GM21825 (cell line): Measurements from ENCODE around the gene SNRNP35.
"Not testable (repeated sequence)": the region's sequence is repeated elsewhere in the genome, so short reads cannot be mapped to it uniquely, and the experiment has no call there.

ENCODE experiments used
- ATAC-seq: cut with Tn5 transposase; IDR thresholded peaks from one replicate; pipeline ENCODE4 v1.9.1; 2021; ENCODE audit warnings: mild to moderate bottlenecking, moderate library complexity; ENCODE audit not compliant: unreplicated experiment

The SNRNP35 gene

GRCh38 chr12:123446333-123446713, 11.6 kb upstream of the SNRNP35 start:
- ATAC-seq, result no peak

- ATAC-seq, result no peak
Observed at GRCh38 chr12:123449249-123449733, 8.6 kb upstream of the SNRNP35 start.

- no peak for ATAC-seq
Observed at GRCh38 chr12:123449856-123450255, 8.1 kb upstream of the SNRNP35 start.

DNA sequence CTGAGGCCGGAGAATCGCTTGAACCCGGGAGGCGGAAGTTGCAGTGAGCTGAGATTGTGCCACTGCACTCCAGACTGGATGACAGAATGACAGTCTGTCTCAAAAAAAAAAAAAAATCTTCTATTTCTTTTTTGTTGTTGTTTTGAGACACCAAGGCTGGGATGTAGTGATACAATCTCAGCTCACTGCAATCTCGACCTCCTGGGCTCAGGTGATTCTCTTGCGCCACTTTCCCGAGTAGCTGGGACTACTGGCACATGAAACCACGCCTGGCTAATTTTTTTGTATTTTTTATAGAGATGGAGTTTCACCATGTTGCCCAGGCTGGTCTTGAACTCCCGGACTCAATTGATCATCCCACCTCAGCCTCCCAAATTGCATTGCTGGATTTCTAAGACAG, 7.3 kb upstream of the SNRNP35 start:
- ATAC-seq, result no peak

DNA sequence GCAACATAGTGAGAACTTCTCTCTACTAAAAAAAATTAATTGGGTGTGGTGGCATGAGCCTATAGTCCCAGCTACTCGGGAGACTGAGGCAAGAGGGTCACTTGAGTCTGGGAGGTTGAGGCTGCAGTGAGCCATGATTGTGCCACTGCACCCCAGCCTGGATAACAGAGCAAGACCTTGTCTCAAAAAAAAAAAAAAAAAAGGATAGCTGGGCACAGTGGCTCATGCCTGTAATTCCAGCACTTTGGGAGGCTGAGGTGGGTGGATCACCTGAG, 5.7 kb upstream of the SNRNP35 start:
- not testable (repeated sequence) for ATAC-seq

DNA sequence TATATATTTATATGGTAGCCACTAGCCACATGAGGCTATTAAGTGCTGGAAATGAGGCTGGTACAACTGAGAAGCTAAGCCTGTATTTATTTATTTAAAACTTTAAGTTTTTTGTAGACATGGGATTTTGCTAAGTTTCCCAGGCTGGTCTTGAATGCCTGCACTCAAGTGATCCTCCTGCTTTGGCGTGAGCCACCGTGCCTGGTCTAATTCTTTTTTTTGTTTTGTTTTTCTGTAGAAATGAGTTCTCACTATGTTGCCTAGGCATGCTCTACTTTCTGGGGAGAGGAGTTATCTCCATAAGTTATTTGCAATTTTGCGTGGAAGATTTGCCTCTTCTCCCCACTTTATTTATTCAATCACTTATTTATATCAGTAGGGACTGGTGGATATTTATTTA, 4.8 kb upstream of the SNRNP35 start:
- no peak for ATAC-seq

DNA sequence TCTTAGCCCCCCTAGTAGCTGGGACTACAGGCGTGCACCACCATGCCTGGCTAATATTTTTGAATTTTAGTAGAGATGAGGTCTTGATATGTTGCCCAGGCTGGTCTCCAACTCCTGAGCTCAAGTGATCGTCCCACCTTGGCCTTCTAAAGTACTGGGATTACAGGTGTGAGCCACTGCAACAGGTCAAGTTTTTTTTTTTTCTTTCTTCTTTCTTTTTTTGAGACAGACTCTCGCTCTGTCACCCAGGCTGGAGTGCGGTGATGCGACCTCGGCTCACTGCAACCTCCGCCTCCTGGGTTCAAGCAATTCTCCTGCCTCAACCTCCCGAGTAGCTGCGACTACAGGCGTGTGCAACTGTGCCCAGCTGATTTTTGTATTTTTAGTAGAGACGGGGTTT, 5.2 kb downstream of the SNRNP35 start:
- ATAC-seq, result not testable (repeated sequence)

- no peak for ATAC-seq
Observed at GRCh38 chr12:123465084-123465483, 7.1 kb downstream of the SNRNP35 start.

- peak; percentile 66 for ATAC-seq
Observed at GRCh38 chr12:123468786-123469185, 10.8 kb downstream of the SNRNP35 start.

GRCh38 chr12:123469978-123470377, 12.0 kb downstream of the SNRNP35 start:
- ATAC-seq, result no peak

- no peak for ATAC-seq
Observed at GRCh38 chr12:123471374-123472068, 13.6 kb downstream of the SNRNP35 start.

- ATAC-seq, result no peak
Observed at GRCh38 chr12:123472438-123472849, 14.5 kb downstream of the SNRNP35 start.

DNA sequence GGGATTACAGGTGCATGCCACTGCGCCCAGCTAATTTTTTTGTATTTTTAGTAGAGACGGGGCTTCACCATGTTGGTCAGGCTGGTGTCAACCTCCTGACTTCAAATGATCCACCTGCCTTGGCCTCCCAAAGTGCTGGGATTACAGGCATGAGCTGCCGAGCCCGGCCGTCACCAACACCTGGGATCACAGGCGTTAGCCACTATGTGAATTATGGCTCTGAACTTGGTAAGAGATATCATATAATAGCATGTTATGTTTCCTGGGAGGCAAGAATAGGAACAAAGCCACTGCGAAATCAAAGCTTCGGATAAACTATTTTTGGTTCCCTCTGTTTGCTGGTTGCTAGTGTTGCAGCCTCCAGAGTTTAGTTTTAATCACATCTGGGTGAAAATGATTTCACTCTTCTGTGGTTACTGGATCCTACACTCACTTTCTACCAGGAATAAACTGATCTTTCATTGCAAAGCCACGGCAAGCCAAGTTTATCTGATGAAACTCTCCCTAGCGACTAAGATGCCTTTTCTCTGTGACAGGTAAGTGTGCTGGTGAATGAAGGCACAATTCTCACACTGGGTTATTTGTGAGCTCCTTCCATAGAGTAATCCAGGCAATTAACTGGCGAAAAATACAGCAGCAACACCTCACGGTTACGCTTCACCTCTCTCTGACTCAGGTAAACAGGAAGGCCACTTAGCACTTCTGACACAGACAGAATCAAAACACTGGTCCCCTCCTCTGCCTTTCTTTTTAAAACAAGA, 16.7 kb downstream of the SNRNP35 start:
- no peak for ATAC-seq

GRCh38 chr12:123475246-123475703, 17.3 kb downstream of the SNRNP35 start:
- no peak for ATAC-seq

DNA sequence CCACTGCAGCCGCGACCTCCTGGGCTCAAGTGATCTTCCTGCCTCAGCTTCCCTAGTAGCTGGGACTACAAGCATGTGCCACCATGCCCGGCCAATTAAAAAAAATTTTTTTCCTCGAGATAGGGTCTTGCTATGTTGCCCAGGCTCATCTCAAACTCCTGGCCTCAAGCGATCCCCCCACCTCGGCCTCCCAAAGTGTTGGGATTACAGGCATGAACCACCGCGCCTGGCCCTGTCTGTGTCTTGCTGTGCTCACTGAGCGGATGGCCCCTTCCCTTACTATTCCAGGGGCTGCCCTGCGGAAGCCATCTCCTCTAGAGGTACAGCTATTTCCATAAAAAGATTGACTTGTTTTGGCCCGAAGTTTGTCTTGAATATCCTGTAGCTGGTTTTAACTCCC, 20.1 kb downstream of the SNRNP35 start:
- no peak for ATAC-seq

GRCh38 chr12:123478762-123479161, 20.8 kb downstream of the SNRNP35 start:
- ATAC-seq, result no peak

- no peak for ATAC-seq
Observed at GRCh38 chr12:123479442-123480180, 21.7 kb downstream of the SNRNP35 start.

DNA sequence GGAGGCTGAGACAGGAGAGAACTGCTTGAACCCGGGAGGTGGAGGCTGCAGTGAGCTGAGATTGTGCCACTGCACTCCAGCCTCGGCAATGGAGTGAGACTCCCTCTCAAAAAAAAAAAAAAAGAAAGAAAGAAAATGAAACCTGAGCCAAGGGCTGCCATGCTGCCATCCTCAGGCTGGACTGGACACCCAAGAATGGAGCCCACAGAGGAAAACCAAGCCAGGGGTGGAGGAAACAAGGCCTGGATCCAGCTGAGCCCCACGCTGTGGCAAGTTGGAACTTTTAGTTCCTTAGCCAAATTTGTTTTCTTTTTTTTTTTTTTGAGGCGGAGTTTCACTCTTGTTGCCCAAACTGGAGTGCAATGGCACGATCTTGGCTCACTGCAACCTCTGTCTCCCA, 23.3 kb downstream of the SNRNP35 start:
- ATAC-seq, result not testable (repeated sequence)

GRCh38 chr12:123482876-123483275, 24.9 kb downstream of the SNRNP35 start:
- no peak for ATAC-seq

DNA sequence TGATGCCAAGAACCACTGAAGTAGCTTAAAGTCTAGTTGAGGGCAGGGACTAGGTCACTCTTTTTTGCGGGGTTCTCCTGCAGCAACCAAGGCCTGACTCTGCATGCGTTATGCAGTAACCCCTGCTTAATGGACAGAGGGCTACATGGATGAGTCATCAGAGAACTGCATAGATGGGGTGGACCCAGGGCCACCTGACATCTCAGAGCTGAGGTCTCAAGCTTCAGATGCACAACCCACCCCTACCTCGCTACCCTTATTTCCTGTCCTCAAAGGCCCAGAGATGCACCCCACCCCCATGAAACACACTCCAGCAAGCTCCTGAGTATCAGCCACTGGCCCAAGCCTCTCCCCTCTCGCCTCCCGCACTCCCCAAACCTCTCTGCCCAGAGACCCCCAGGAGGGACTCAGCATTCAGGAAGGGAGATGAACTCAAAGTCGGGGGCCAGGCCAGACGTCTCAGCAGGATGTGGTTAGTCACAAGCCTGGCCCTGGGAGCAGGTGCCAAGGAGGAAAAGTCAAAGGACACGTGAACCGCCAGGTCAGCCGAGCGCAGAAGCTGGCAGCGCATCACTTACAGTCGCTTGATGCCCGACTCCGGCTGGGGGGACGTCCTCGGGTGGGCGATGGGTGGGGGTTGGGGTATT, 25.8 kb downstream of the SNRNP35 start:
- ATAC-seq, result no peak

DNA sequence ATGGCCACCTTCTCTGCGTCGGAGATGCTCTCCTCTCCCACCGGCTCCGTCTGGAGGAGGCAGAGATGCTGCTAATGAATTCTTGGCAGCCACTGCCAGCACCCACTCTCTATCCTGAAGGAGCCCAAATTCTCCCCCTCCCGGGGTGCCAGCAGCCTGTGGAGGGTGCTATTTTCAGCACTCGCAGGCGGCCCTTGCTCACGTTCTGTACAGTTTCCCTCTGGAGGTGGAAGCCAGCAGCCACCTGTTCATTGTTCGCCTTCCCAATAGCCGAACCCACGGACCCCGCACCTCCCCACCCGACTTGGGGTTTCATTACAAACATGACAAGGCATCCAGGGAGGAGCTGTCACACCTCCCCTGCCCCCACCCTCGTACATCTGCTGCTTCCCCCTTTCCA, 27.8 kb downstream of the SNRNP35 start:
- no peak for ATAC-seq
